Measurements from ENCODE around the gene BACE2.
A peak's percentile ranks its signal among the peaks of the same experiment; 100 is the strongest.
"Not testable (repeated sequence)": the region's sequence is repeated elsewhere in the genome, so short reads cannot be mapped to it uniquely, and the experiment has no call there.

BACE2 gene

DNA sequence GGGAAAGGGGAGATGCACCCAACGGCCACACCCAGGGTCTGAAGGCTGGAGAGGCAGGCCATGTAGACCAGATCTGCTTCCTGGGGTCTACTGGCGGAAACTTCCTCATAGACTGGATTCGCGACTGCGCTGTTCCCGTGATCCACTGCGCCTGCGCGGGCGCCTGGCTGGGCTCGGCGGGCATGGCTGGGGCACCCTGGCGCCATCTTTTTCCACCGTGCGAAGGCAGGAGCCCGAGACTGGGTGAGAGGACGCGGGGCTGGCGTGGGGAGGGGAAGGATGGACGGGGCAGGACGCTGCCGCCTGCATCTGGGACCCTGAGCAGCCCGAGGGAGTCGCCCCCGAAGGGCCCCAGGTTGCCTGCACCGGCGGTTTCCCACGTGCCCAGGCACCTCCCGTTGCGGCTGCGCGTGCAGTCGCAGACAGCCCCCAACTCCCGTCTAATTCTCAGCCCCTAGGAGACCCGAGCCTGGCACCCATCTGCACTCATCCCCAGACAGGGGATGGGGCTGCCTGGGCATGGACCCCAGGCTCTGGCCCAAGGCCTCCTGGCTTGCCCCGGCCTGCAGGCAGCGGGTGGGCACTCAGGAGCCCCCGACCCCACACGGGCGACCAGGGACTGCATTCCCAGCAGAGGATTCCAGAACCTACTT lies 136.2 kb downstream of the BACE2 start:
- Histone ChIP-seq H3K36me3 (ENCODE audit: control insufficient read depth in 2 of 2, insufficient read depth in 1 of 2, low read length in 2 of 2) (no peaks in the 10 kb centered on the region), H3K27ac (ENCODE audit: extremely low read depth, low read depth, low read length) (no peak overlapping the region), H3K9me3 (ENCODE audit: control insufficient read depth, insufficient read depth, low read depth, low read length) (no peaks in the 10 kb centered on the region), H3K4me3 (ENCODE audit: low read depth, low read length) (no peak overlapping the region), H3K4me1 (ENCODE audit: control insufficient read depth, insufficient read depth, low read length) (no peaks in the 10 kb centered on the region)
- CTCF ChIA-PET, result interaction anchor here (0.9 kb wide), 1 partner anchor 21 kb away, joined by 4 read pairs; no protein-coding TSS in a partner anchor
- POLR2A ChIA-PET, result no interaction called here
- TF ChIP-seq ZNF121 (tag by site-specific recombination; IDR thresholded peaks at IDR 0.05) (no peak), ZNF701 (tag by site-specific recombination; IDR thresholded peaks at IDR 0.05) (no peak), ZNF223 (tag by site-specific recombination; IDR thresholded peaks at IDR 0.05) (no peak), ZNF248 (tag by site-specific recombination; IDR thresholded peaks at IDR 0.05) (no peak), ZNF768 (tag by site-specific recombination; IDR thresholded peaks at IDR 0.05) (no peak), ZNF2 (tag by site-specific recombination; IDR thresholded peaks at IDR 0.05) (no peak), ZNF514 (tag by site-specific recombination; IDR thresholded peaks at IDR 0.05) (no peak), ZNF416 (tag by site-specific recombination; IDR thresholded peaks at IDR 0.05) (no peak), ZNF626 (tag by site-specific recombination; IDR thresholded peaks at IDR 0.05) (no peak)
- TF ChIP-seq, protein P1, sequence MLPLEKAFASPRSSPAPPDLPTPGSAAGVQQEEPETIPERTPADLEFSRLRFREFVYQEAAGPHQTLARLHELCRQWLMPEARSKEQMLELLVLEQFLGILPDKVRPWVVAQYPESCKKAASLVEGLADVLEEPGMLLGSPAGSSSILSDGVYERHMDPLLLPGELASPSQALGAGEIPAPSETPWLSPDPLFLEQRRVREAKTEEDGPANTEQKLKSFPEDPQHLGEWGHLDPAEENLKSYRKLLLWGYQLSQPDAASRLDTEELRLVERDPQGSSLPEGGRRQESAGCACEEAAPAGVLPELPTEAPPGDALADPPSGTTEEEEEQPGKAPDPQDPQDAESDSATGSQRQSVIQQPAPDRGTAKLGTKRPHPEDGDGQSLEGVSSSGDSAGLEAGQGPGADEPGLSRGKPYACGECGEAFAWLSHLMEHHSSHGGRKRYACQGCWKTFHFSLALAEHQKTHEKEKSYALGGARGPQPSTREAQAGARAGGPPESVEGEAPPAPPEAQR (tag by site-specific recombination; IDR thresholded peaks at IDR 0.05), result no peak
- TF ChIP-seq, protein P2, sequence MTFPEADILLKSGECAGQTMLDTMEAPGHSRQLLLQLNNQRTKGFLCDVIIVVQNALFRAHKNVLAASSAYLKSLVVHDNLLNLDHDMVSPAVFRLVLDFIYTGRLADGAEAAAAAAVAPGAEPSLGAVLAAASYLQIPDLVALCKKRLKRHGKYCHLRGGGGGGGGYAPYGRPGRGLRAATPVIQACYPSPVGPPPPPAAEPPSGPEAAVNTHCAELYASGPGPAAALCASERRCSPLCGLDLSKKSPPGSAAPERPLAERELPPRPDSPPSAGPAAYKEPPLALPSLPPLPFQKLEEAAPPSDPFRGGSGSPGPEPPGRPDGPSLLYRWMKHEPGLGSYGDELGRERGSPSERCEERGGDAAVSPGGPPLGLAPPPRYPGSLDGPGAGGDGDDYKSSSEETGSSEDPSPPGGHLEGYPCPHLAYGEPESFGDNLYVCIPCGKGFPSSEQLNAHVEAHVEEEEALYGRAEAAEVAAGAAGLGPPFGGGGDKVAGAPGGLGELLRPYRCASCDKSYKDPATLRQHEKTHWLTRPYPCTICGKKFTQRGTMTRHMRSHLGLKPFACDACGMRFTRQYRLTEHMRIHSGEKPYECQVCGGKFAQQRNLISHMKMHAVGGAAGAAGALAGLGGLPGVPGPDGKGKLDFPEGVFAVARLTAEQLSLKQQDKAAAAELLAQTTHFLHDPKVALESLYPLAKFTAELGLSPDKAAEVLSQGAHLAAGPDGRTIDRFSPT (tag by site-specific recombination; IDR thresholded peaks at IDR 0.05), result no peak

DNA sequence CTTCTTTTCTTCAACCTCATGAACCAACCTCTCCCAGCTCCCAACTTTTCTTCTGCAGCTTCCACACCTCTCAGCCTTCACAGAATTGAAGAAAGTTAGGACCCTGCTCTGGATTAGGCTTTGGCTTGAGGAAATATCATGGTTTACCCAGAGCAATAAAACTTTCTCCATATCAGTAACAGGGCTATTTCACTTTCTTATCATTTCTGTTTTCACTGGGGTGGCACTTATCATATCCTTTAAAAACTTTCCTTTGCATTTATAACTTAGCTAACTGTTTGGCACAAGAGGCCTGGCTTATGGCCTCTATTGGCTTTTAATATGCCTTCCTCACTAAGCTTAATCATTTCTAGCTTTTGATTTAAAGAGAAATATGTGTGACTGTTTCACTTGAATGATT lies 139.3 kb downstream of the BACE2 start:
- Histone ChIP-seq H3K27ac (ENCODE audit: extremely low read depth, low read depth, low read length) (no peak overlapping the region), H3K4me3 (ENCODE audit: low read depth, low read length) (no peak overlapping the region), H3K4me1 (ENCODE audit: control insufficient read depth, insufficient read depth, low read length) (no peaks in the 10 kb centered on the region), H3K9me3 (ENCODE audit: control insufficient read depth, insufficient read depth, low read depth, low read length) (no peaks in the 10 kb centered on the region), H3K36me3 (ENCODE audit: control insufficient read depth in 2 of 2, insufficient read depth in 1 of 2, low read length in 2 of 2) (no peaks in the 10 kb centered on the region)
- POLR2A ChIA-PET, result no interaction called here
- CTCF ChIA-PET, result interaction anchor here (0.5 to 1.2 kb wide), 2 partner anchors 23 to 84 kb away, joined by 3 to 4 read pairs; no protein-coding TSS in a partner anchor
- TF ChIP-seq PRDM1 (tag by site-specific recombination; IDR thresholded peaks at IDR 0.05) (peak; percentile 55; the same call in 1 of the 2 replicates), SETDB1 (IDR thresholded peaks at IDR 0.05; ENCODE audit: insufficient read length, low read length) (no peak), SCRT1 (tag by site-specific recombination; IDR thresholded peaks at IDR 0.05; ENCODE audit: borderline replicate concordance) (no peak), ZNF530 (tag by site-specific recombination; IDR thresholded peaks at IDR 0.05; ENCODE audit: low read depth) (no peak), ZBTB17 (tag by site-specific recombination; IDR thresholded peaks at IDR 0.05) (no peak)

DNA sequence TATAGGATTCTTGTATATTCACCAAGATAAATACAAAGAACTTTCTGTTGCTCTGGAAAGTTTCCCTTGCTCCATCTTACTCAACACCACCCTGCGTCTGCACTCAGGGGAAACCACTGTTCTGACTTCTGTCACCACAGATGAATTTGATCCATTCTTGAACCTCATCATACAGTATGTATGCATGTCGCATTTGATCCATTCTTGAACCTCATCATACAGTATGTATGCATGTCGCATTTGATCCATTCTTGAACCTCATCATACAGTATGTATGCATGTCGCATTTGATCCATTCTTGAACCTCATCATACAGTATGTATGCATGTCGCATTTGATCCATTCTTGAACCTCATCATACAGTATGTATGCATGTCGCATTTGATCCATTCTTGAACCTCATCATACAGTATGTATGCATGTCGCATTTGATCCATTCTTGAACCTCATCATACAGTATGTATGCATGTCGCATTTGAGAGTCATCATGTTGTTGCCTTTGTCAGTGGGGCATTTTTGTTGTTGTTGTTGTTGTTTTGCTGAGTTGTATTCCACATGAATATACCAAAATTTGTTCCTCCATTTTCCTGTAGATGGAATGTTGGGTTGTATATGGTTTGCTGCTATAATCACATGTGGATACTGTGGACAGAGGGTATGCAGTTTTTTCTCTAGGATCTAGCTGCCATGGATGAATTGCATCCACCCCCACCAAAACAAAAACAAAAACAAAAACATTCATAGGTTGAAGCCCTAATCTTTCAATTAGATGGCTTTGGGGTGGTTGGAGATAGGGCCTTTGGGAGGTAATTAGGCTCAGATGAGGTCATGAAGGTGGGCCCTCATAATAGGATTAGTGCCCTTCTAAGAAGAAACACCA lies 145.6 kb downstream of the BACE2 start:
- H3K36me3 ChIP-seq (ENCODE audit: control insufficient read depth in 2 of 2, insufficient read depth in 1 of 2, low read length in 2 of 2); CTCF ChIA-PET; POLR2A ChIA-PET; H3K4me1 ChIP-seq (ENCODE audit: control insufficient read depth, insufficient read depth, low read length); H3K9me3 ChIP-seq (ENCODE audit: control insufficient read depth, insufficient read depth, low read depth, low read length); H3K27ac ChIP-seq (ENCODE audit: extremely low read depth, low read depth, low read length); H3K4me3 ChIP-seq (ENCODE audit: low read depth, low read length): not testable (repeated sequence)
